Activated naive CD8-positive, alpha-beta T cell treated with anti-CD3 and anti-CD28 coated beads, Interleukin-2, amount 50 U/mL, for 16 hours (primary cell): ENCODE measurements around the gene TFF2.

Source experiments
- DNase-seq: peaks from one replicate; pipeline ENCODE4 v3.0.0-alpha.2; 2020; ENCODE audit warnings: low read depth, low spot score

Gene TFF2

DNA sequence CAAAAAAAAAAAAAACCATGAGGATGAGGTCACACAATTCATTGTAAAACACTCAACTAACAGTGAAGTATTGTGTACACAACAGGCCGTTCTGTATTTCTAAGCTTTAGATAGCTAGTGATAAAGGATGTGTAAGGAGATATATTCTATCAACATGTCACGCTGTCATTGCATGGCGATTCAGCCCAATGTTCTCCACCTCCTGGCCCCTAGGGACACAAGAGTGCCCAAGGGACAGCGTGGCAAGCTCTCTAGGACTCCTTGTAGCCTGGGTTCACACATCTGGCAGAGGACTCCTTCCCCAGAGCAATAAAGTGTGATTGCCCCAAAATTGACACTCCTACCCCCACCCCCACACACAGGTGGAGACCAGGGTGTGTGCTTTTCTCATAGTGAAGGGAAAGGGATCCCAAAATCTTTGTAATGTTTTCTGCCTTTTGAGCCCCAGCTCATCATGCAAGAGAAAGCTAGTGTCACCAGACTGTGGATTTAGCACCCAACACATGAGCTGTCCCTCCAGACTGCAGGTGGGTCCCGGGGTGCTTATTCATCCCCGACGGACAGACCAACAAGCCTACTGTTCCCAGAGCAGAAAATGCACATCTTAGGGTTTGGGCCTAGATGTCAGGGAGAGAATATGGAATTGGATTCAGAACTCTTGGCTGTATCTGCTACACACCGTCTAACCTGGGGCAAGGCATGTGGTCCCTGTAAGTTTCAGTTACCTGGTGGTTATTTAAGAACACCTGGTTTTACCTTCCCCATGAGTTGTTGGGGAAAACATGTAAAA lies 33.6 kb upstream of the TFF2 start:
- DNase-seq: no peak

DNA sequence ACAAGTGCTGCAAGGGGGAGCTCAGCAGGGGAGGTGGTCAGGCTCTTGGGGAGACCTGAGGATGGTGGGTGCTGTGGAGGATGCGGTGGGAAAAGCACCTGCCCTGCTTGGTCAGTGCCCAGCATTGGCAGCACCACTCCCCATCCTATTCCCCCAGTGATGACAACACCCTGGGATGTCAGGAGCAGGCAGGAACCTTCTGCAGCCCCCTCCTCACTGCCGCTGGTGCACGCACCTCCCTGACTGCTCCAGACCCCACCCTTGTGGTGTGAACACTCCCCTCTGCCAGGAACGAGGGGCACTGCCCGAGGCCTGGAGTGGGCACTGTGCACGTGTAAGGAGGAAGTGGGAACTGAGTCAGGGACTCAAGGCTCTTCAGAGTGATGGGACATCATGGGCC lies 32.5 kb upstream of the TFF2 start:
- DNase-seq: no peak

DNA sequence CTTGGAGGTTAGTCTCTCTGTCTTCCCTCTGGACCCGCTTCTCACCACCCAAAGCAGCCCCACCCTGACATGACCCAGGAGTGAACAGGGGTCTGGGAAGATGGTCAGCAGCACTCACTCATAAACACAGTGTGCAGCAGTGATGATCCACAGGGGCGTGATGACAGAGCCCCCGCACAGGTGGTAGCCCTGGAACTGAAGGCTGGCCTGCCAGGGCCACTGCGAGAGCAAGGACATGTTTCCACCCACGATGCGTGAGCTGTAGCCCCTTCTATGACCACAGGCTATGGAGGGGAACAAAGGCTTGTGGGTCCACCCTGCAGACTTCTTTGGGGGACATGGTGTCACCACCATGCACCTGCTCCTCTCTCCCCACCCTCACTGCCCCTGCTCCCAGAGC lies 32.1 kb upstream of the TFF2 start:
- no peak for DNase-seq

DNA sequence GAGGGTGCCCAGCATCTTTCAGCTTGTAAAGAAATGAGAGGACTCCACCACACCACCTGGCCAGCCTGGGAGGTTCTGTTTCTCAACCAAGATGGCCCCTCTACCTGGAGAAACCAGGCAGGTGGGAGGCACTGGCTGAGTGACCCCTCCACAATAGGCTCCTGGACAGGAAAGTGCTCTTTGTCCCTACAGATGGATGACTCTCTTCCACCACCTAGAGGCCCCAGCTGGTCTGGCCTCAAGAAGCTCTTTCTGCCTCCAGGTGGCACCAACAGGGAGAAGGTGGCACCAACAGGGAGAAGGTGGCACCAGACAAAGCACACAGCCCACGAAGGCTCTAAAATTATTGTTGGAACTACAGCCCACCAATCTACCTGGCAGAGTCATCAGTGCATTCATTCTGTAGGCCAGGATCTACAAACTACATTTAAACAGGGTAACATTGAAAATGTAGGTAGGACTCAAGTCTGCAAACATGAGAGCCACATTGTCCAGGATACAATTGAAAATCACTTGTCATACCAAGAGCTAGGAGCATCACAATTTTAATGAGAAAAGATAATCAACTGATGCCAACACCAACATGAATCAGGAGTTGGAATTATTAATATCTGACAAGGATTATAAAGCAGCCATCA lies 30.7 kb upstream of the TFF2 start:
- DNase-seq: no peak

DNA sequence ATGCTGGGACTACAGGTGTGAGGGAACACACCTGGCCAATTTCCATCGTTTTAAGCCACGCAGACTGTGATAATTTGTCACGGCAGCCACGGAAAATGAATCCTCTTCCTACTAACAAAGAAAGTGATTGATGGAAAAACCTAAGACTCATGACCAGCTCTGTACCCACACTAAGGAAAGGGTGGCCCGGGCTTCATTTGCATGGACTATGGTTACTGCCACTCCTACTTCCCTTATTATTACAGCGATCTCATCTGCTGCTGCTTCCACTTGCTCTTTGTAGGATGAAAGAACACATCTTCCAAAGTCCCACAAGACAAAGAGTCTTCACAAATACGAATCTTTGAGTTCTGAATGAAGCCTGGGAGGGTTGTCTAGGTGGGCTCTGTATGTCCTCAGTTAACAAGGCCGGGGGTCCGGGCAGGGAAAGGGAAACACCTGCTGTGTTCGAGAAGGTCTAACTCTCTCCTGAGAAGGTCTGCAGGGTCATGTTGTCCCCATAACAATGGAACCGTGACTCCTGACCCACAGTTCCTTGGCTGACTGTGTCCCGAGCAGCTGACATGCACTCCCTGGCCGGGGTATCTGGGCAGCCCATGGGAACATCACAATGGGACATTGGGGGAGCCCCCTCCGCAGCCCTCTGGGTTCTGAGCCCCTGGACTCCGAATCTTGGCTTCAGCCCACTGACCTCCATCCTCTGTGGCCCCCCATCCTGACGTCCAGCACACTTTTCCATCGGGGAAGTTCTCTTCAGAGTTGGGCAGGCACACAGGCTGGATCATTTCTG lies 28.8 kb upstream of the TFF2 start:
- DNase-seq: no peak

DNA sequence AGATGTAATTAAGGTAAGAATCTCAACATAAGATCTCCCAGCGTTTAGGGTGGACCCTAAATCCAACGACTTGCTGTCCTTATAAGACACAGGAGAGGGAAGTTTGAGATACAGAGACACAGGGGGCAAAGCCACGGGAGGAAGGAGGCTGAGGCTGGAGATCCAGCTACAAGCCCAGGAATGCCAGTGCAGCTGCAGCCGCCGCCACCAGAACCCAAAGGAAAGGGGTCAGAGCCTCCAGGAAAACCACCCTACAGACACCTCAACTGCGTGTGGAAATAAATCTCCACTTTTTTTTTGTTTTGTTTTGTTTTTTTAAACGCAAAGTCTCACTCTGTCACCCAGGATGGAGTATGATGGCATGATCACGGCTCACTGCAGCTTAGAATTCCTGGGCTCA lies 27.6 kb upstream of the TFF2 start:
- DNase-seq: no peak

DNA sequence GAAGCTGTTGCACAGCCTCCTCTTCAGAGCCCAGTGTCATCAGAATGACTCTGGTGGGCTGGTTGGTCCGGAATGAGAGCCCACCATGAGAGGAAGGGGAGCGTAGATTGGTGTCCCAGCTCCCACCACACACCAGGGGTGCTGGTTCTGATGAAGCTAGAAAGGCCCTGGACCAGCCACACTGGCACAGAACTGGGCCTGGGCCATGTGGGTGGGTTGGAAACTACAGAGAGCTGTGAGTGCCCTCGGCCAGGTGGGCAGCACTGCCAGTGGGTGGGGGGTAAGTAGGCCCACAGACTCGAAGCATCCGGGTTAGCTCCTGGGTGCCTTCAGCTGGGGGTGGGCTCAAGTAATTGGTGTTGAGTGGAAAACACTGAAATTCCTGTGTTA lies 27.2 kb upstream of the TFF2 start:
- DNase-seq: no peak

DNA sequence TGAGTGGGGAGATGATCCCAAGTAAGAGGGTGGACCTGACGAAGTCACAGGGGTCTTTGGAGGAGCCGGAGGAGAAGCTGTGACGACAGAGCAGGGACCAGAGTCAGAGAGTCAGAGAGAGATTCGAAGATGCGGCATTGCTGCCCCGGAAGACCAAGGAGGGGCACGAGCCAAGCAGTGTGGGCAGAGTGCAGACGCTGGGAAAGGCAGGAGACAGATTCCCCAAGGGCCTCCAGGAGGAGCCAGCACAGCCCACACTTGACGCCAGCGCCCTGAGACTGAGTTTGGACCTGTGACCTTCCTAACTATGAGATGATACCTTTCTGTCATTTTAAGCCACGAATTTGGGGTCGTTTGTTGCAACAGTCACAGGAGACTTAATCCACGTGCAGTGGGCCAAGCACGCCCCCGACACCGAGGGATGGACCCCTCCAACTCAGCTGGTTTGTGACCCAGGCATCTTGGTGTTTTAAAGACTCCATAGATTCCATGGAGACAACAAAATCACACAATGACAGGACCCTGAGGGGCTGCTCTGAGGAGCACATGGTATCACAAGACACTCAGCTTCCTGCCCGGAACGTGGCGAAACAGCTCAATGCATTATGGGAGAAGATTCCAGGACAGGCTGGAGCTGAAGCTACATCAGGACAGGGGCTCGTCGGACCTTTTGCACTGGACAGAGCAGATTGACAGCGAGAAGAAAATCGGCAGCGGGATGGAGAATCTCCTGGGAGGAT lies 26.6 kb upstream of the TFF2 start:
- DNase-seq: no peak

DNA sequence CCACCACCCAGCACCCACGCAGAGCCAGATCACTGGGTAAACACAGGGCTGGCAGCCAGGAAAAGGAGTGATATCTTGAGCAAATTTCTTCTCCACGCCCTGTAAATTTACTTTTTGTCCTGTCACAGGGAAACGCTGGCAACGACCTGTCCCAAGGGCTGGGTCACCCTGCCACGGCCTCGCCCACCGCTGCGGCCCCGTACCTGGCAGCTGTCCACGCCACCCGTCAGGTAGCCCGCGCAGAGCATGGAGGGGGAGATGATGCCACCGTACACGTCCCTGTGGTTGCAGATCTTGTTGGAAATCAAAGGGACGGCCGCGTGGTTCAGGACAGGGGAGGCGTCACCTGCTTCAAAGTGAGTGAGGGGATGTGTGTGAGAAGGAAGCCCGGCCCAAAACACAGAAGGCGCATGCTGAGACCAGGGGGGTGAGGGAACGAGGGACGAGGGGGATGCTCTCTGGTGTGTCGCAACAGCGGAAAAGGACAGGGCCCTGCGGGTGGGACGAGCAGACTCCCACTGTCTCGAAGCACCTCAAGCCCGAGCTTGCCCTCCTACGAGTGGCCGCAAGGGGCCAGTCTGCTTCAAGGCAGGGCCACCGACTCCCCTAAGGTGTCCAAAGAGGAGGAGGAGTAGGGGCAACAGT lies 25.7 kb upstream of the TFF2 start:
- DNase-seq: no peak

DNA sequence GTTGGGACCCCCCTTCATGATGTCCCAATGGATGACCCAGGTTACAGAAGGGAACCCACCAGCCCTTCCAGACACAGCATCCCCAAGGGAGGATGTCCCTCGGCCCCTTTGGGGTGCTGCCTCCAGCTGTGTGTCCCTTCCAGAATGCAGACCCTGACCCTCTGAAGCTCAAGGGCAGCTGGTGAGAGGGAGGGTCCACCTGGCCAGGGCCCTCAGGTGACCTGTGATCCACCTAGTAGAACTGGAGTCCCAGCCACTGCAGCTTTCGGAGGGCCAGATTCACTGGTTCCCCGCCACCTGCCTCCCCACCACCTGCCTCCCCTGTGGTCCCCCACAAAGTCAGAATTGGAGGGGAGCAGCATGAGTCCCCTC lies 25.2 kb upstream of the TFF2 start:
- DNase-seq: no peak

DNA sequence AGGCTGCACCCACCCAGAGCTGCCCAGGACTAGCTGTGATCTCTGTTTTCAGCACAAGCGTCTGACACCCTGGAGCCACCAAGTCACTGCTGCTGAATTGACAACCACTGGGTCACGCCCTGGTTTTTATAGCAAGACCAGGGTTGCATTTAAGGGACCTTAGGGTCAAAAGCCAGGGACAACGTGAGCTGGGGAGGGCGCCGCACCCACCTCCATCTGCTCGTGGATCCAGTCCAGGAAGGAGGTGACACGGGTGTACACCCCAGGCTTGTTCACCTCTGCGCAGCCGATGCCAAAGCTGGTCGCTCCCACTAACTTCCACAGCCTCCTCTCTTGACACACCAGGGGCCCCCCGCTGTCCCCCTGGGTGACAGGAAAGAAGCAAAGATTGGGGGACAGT lies 24.7 kb upstream of the TFF2 start:
- DNase-seq: no peak

DNA sequence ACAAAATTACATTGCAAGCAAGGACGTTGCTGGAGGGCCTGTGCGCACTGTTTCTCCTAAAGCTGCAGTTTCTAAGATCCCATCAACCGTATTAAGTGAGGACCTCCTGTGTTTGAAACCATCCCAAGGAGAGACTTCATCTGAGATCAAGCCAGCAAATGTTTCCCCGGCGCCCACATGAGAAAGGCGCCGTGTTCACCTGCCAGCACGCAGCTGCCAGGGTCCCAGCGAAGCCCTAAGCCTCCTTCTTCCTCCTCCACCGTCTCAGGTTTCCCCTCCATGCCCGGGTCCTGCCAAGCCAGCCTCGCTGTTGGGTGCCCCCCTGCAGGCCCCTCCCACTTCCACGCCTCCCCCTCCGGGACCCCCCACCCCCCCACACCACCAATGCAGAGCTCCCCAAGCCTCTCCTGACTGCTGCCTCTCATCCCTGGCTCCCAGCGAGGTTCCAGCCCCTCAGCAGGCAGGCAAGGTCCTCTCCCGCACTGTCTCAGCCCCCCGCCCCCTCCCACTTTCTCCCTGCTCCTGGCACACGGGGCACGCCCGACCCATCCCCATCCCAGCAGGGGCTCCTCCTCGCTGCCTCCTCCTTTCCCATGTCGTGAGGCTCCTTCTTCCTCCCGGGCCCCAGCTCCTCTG lies 24.2 kb upstream of the TFF2 start:
- DNase-seq: no peak

DNA sequence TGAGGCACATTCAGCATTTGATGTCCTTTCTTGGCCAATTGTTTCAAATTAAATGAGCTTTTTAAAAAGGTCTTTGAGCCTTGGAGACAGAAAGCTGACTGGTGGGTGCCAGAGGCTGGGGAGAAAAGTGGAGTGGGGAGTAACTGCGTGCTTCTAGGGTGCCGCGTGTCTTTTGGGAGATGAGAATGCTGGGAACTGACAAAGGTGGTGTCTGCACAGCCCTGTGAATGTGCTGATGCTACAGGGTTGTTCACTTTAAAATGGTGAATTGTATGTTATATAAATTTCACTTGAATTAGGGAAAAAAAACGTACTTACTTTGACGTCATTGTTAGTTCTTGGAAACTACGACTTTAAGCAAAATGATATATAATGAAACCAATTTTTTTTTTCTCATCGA lies 23.7 kb upstream of the TFF2 start:
- no peak for DNase-seq

DNA sequence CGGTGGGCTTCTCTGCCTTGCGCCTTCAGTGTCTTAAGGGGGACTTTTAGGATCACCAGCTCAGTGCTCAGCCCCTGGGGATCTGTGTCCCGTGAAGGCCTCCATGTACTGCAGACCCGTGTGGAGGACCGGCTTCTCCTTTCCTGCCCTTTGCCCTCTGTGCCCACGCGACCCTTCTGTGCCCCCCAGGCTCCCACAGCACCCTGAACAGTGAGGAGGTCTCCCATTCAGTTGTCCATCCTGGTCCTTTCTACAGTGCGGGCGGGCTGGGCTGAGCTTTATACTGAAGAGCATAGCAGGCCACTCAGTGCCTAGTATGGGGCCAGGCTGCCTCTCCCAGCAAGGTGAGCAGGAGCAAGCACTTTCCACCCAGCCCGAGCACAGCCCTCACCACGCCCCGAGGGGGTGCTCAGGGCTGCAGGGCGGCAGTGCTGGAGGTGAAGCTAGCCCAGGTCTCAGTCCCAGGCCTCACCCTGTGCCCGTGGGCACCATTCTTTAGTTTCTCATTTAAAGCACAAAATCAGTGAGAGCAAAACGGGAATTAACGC lies 23.2 kb upstream of the TFF2 start:
- no peak for DNase-seq

DNA sequence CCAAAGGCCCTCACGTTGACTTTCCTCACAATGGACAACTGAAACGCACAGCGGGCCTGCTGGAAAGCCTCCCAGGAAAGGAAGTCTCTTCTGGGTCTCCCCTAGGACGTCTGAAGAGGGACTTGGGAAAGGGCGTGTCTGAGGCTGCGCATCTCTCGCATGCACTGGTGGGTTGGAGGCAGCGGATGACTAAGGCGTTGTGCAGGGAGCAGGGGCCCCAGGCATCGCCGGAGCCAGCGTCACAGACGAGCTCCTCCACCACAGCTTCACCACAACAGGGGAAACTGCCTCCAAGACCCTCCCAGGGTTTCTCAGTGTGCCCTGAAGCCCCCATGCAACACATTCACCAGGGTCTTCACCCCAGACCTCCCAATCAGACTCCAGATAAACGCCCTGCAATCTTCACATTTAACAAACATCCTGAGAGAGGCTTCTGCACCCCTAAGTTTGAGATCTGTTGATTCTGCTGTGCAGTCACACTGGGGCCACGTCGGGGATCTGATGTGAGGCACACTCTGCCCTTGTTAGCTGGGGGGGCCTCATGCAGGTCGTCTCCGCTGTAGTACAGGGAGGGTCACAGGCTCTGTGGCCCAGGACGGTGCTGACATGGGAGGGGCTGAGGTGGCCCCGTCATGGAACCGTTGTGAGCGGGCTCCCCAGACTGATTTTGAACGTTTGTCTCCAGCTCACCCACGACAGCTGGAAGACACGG lies 22.6 kb upstream of the TFF2 start:
- no peak for DNase-seq

DNA sequence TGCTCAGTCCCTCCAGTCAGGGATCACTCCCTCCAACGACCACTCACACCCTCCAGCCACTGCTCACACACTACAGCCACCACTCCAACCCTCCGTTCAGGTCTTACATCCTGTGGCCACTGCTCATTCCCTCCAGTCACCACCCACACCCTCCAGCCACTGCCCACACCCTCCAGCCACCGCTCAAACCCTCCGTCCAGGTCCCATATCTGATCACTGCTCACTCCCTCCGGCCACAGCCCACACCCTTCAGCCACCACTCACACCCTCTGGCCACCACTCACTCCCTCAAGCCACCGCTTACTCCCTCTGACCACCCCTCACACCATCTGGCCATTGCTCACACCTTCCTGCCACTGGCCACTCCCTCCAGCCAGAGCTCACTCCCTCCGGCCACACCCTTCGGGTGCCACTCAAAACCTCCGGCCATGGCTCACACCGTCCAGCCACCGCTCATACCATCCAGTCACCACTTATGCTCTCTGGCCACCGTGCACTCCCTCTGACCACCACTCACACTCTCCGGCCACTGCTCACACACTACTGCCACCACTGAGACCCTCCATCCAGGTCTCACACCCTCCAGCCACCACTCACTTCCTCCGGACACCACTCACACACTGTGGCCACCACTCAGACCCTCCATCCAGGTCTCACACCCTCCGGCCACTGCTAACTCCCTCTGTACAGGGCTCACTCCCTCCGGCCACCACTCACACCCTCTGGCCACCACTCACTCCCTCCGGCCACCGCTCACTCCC lies 20.3 kb upstream of the TFF2 start:
- DNase-seq: no peak

DNA sequence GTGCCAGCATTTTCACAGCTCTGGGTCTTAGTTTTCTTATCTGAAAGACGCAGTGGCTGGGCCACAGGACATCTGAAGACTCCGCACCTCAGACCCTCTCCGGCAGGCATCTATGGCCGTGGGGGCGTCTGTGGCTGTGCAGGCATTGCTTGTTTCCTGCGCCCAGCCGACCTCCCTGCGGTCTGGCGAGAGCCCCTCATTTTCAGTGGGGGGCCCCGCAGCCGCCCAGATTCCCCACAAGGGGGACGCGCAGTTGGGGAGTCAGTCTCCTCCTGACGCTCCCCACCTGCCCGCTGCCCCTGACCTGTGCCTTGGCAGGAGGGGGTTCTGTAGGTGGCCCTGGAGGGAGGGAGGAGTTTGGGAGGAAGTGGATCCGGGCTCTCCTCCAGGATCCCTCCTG lies 19.0 kb upstream of the TFF2 start:
- no peak for DNase-seq

DNA sequence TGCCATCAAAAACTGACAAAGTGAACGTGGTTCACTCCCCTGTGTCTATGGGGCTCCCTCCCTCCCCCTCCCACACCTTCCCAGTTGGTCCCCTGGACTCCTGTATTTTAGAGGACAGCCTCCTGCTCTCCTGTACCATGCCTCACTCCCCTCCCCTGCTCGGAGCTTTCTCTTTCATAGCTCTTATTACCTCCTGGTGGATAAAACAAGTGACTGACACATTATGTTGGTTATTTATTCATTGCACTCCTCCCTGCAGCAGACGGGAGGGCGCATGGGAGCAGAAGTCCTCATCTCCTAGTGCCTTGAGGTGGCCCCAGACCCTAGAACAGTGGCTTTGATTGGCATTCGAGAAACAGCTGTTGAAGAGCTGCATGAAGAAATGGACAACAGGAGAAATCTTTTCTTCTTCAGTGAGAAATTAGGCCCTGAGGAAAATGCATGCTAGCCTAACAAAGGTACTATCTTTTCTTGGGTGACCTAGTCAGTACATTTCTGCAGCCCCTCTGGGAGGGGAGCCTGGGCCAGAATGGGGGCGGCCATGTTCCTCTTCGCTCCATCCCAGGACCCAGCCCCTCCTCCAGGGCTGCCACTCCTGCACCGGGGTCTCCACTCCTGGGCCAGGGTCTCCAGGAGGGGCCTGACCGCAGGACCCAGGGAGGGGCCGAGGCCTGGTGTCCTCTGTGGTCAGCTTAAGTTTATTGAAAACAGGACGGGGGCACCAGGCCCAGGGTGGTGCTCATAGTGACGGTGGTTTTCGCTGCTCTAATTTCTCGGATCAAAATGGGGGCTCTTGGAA lies 16.8 kb upstream of the TFF2 start:
- no peak for DNase-seq
